Frontal cortex (tissue), 4 donors: ENCODE measurements around the gene APOL5. TPM values are rescaled to one million over a fixed set of nuclear protein-coding genes. Genes with fewer than 3 reads are reported as not detected.

Experiments used
- DNase-seq, 2 donors: peaks; one replicate each; pipeline ENCODE4 v3.0.0; 2012; ENCODE audit warnings: low spot score in 2 of 2
- FAIRE-seq: peaks from 2 replicates; lab custom pipeline; 2012; peaks lifted over from hg19 to GRCh38; lab: Jason Lieb, UNC
- total RNA-seq: library from RNA; depleted of rRNA; stranded (reverse); fragments of >200 nt; gene quantifications from one replicate; pipeline ENCODE4 v1.2.3, GENCODE V29; 2014
- donor health status: control.
- donor health status: control.
- donor health status: control.

APOL5 gene
- total RNA-seq, 1 donor from 2014 or later = not detected

GRCh38 chr22:35777335-35777975 is 59.8 kb downstream of the APOL5 start:
- FAIRE-seq (no peak), DNase-seq (no peak)

Other genes starting within 250 kb of the APOL5 start
- gene RASD2, start 177.0 kb upstream of the APOL5 start, total RNA-seq = 1.2 TPM
- gene MB, start 100.5 kb upstream of the APOL5 start, total RNA-seq = not detected
- 0.82 TPM for gene APOL6, start 69.4 kb upstream of the APOL5 start, total RNA-seq